HFFc6 (cell line): ENCODE data around the gene SLC22A24. TPM values are rescaled to one million over a fixed set of nuclear protein-coding genes. Genes with fewer than 3 reads are reported as not detected.

Source experiments
- DNase-seq: peaks from one replicate; pipeline ENCODE4 v3.0.0-alpha.2; 2018
- H3K27ac Mint-ChIP-seq: 2 replicates; pipeline ENCODE4 v1.8.0; 2020; ENCODE audit warnings: mild to moderate bottlenecking, mixed read lengths
- H3K27me3 Mint-ChIP-seq: 2 replicates; pipeline ENCODE4 v1.8.0; 2021; ENCODE audit warnings: mild to moderate bottlenecking, moderate library complexity, mixed read lengths; ENCODE audit not compliant: insufficient read depth
- H3K36me3 Mint-ChIP-seq: 2 replicates; pipeline ENCODE4 v1.8.0; 2021; ENCODE audit warnings: low read depth, mixed read lengths
- H3K4me1 Mint-ChIP-seq: 2 replicates; pipeline ENCODE4 v1.8.0; 2020; ENCODE audit warnings: low read depth, mixed read lengths
- H3K4me3 Mint-ChIP-seq: 2 replicates; pipeline ENCODE4 v1.8.0; 2020; ENCODE audit warnings: mild to moderate bottlenecking, moderate library complexity, mixed read lengths
- H3K9me3 Mint-ChIP-seq: 2 replicates; pipeline ENCODE4 v1.8.0; 2020; ENCODE audit warnings: mild to moderate bottlenecking, mixed read lengths
- total RNA-seq, 6 experiments: library from RNA; stranded (reverse); fragmentation: NEBNext Ultra II Directional; extraction: Animal tissue kit (Norgen Biotek cat#: 25700); gene quantifications; 2 replicates in 1 of 6; 3 replicates in 5 of 6; pipeline ENCODE4 v1.2.3, GENCODE V29; 2021
- TF ChIP-seq, protein P1 (sequence below): fragments of 200-600 bp; sonication (generic); IDR thresholded peaks from 2 replicates; pipeline ENCODE4 v1.5.0; 2021; ENCODE audit warnings: antibody characterized with exemption, mild to moderate bottlenecking

The SLC22A24 gene
- total RNA-seq, 6 experiments from 2014 or later = not detected

DNA sequence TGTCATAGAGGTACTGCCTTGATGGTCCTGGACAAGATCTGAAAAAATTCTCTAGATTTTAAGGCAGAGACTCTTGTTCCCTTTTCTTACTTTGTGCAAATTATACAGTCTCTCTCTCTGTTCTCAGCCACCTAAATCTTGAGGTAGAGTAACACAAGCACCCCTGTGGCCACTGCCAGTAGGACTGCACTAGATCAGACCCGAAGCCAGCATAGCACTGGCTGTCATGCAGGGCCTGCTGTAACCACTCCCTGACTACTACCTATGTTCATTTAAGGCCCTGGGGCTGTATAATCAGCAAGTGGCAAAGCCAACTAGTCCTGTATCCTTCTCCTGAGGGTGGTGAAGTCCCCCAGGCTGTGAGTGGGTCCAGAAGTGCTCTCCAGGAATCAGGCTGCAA is 11.8 kb upstream of the SLC22A24 start:
- TF ChIP-seq, protein P1, sequence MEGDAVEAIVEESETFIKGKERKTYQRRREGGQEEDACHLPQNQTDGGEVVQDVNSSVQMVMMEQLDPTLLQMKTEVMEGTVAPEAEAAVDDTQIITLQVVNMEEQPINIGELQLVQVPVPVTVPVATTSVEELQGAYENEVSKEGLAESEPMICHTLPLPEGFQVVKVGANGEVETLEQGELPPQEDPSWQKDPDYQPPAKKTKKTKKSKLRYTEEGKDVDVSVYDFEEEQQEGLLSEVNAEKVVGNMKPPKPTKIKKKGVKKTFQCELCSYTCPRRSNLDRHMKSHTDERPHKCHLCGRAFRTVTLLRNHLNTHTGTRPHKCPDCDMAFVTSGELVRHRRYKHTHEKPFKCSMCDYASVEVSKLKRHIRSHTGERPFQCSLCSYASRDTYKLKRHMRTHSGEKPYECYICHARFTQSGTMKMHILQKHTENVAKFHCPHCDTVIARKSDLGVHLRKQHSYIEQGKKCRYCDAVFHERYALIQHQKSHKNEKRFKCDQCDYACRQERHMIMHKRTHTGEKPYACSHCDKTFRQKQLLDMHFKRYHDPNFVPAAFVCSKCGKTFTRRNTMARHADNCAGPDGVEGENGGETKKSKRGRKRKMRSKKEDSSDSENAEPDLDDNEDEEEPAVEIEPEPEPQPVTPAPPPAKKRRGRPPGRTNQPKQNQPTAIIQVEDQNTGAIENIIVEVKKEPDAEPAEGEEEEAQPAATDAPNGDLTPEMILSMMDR = no peak
- H3K4me1 Mint-ChIP-seq = no peaks in the 10 kb centered on the region
- DNase-seq = no peak
- no peak overlapping the region for H3K27ac Mint-ChIP-seq
- no peaks in the 10 kb centered on the region; the same call in 1 of the 2 replicates for H3K27me3 Mint-ChIP-seq
- H3K36me3 Mint-ChIP-seq = no peaks in the 10 kb centered on the region
- H3K9me3 Mint-ChIP-seq = no peaks in the 10 kb centered on the region
- H3K4me3 Mint-ChIP-seq = no peak overlapping the region

DNA sequence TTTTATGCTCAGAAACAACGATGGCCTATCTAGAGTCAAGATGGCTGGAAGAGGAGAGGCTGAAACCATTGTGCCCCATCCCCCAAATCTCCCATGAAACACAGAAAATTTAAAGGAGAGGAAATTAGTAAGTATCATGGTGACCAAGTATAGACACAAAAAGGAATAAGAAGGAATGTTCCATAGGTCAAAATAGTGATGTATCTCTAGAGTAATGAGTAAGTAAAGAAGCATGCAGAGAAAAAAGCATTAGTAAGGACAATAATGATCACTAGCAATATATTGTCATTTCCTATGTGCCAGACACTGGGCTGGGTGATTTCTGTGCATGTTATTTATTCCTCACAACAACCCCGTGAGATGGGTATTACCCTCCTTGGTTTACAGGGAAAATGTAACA is 2.6 kb upstream of the SLC22A24 start:
- no peak overlapping the region for H3K4me3 Mint-ChIP-seq
- H3K9me3 Mint-ChIP-seq = no peaks in the 10 kb centered on the region
- H3K4me1 Mint-ChIP-seq = no peaks in the 10 kb centered on the region
- H3K36me3 Mint-ChIP-seq = no peaks in the 10 kb centered on the region
- no peaks in the 10 kb centered on the region for H3K27me3 Mint-ChIP-seq
- TF ChIP-seq, protein P1 = no peak
- no peak overlapping the region for H3K27ac Mint-ChIP-seq
- DNase-seq = no peak

DNA sequence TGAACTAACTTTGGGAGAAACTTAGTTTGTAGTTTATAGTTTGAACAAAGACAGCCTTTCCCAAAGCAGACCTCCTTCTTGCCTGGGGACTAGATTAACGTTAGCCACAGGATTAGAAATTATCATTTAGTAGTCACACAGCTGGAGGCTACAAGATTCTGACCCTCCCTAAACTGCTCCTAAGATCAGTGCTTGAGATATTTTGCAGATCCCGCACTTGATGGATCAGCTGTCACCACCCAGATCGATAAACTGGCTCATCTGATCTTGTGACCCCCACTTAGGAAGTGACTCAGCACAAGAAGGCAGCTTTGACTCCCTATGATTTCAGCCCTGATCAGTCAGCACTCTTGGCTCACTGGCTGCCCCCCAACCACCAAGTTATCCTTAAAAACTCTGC is 1.6 kb downstream of the SLC22A24 start:
- Mint-ChIP-seq H3K9me3 (no peaks in the 10 kb centered on the region), H3K4me3 (no peak overlapping the region), H3K27me3 (no peaks in the 10 kb centered on the region; the same call in 1 of the 2 replicates), H3K36me3 (no peaks in the 10 kb centered on the region), H3K4me1 (no peaks in the 10 kb centered on the region), H3K27ac (no peak overlapping the region)
- no peak for DNase-seq
- TF ChIP-seq, protein P1 = no peak

DNA sequence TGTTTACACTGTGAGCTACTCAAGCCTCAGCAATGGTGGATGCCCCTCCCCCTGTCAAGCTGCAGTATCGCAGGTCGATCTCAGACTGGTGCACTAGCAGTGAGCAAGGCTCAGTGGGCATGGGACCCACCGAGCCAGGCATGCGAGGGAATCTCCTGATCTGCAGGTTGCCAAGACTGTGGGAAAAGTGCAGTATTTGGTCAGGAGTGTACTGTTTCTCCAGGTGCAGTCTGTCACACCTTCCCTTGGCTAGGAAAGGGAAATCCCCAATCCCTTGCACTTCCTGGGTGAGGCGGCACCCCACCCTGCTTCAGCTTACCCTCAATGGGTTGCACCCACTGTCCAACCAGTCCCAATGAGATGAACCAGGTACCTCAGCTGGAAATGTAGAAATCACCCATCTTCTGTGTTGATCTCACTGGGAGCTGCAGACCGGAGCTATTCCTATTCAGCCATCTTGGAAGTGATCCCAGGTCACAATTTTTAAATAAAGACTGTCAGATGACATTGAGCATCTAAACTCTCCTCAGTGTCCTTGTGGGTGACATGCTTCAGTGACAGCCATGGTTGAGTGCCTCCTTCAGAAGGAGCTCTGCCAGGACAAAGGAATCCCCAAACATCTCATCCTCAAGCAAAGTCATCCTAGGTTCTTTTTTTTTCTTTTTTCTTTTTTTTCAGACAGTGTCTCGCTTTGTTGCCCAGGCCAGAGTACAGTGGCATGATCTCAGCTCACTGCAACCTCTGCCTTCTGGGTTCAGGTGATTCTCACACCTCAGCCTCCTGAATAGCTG is 10.8 kb downstream of the SLC22A24 start:
- Mint-ChIP-seq H3K4me3 (no peak overlapping the region), H3K27me3 (peaks cover 2% of the 10 kb centered on the region; the same call in 1 of the 2 replicates)

DNA sequence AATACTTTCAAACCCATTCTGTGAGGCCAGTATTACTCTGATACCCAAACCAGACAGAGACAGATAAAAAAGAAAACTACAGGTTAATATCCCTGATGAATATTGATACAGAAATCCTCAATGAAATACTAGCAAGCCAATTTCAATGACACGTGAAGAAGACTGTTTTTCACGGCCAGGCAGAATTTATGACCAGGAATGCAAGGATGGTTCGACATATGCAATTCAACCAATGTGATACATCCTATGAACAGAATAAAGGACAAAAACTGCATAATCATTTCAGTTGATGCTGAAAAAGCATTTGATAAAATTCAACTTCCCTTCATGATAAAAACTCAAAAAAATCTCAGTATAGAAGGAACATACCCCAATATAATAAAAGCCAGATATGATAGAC is 44.5 kb downstream of the SLC22A24 start:
- Mint-ChIP-seq H3K9me3 (peaks cover 20% of the 10 kb centered on the region), H3K27me3 (no peaks in the 10 kb centered on the region), H3K27ac (no peak overlapping the region), H3K4me3 (no peak overlapping the region), H3K36me3 (no peaks in the 10 kb centered on the region), H3K4me1 (no peaks in the 10 kb centered on the region)
- TF ChIP-seq, protein P1 = no peak
- no peak for DNase-seq

More for the DNA sequence above, 10.8 kb downstream of the SLC22A24 start:
- DNase-seq = no peak
- H3K36me3 Mint-ChIP-seq = no peaks in the 10 kb centered on the region
- H3K4me1 Mint-ChIP-seq = no peaks in the 10 kb centered on the region
- no peak overlapping the region for H3K27ac Mint-ChIP-seq
- TF ChIP-seq, protein P1 = no peak
- no peaks in the 10 kb centered on the region; the same call in 1 of the 2 replicates for H3K9me3 Mint-ChIP-seq
